Activated CD8-positive, alpha-beta T cell treated with anti-CD3 and anti-CD28 coated beads for 36 hours (primary cell): Measurements from ENCODE around the gene CNTNAP2. TPM values are rescaled to one million over a fixed set of nuclear protein-coding genes. Genes with fewer than 3 reads are reported as not detected.

Source experiments
- ATAC-seq: fragments of 200-7000 bp; cut with Tn5 transposase; one replicate; pipeline ENCODE4 v1.10.0; 2021; ENCODE audit warnings: mild to moderate bottlenecking, moderate library complexity
- CTCF ChIA-PET: fragments of 350-600 bp; sonication (Branson Sonifier 250); formaldehyde crosslinking; loops from one replicate; lab custom pipeline; 2021; ENCODE audit warnings: antibody characterized with exemption; lab: Charles Lee
- POLR2A ChIA-PET: fragments of 350-600 bp; sonication (Branson Sonifier 250); formaldehyde crosslinking; loops from one replicate; lab custom pipeline; 2021; ENCODE audit warnings: antibody characterized with exemption; lab: Charles Lee
- DNase-seq: peaks from one replicate; pipeline ENCODE4 v3.0.0-alpha.2; 2020
- H3K27ac Mint-ChIP-seq: one replicate; pipeline ENCODE4 v1.8.0; 2021; ENCODE audit warnings: mild to moderate bottlenecking, mixed read lengths
- H3K27me3 Mint-ChIP-seq: one replicate; pipeline ENCODE4 v1.8.0; 2021; ENCODE audit warnings: mixed read lengths
- H3K36me3 Mint-ChIP-seq: one replicate; pipeline ENCODE4 v1.8.0; 2021; ENCODE audit warnings: low read depth, mixed read lengths
- H3K4me1 Mint-ChIP-seq: one replicate; pipeline ENCODE4 v1.8.0; 2021; ENCODE audit warnings: low read depth, mixed read lengths
- H3K4me3 Mint-ChIP-seq: one replicate; pipeline ENCODE4 v1.8.0; 2021; ENCODE audit warnings: mild to moderate bottlenecking, moderate library complexity, mixed read lengths
- H3K9me3 Mint-ChIP-seq: one replicate; pipeline ENCODE4 v1.8.0; 2021; ENCODE audit warnings: mixed read lengths
- CTCF ChIP-seq: fragments of 200-600 bp; IDR thresholded peaks from one replicate; pipeline ENCODE4 v1.8.0; 2022; ENCODE audit warnings: antibody characterized with exemption, mild to moderate bottlenecking
- intact Hi-C: fragments of 100-400 bp; cut with micrococcal nuclease; formaldehyde crosslinking; loops from one replicate; pipeline ENCODE4 v1.10.0; 2022
- total RNA-seq, 2 experiments: library from RNA; stranded (reverse); gene quantifications; one replicate each; pipeline ENCODE4 v1.2.3, GENCODE V29; 2021

The CNTNAP2 gene
- total RNA-seq, 2 experiments from 2014 or later, result not detected

GRCh38 chr7:148014541-148014940 is 1897.9 kb downstream of the CNTNAP2 start:
- no peak for TF ChIP-seq CTCF
- ChIA-PET CTCF (no interaction called here), POLR2A (no interaction called here)
- H3K27ac Mint-ChIP-seq, result no peak overlapping the region
- DNase-seq, result no peak
- no peaks in the 10 kb centered on the region for H3K9me3 Mint-ChIP-seq
- ATAC-seq, result no peak
- intact Hi-C loops, result no loop called here
- H3K36me3 Mint-ChIP-seq, result no peaks in the 10 kb centered on the region
- no peaks in the 10 kb centered on the region for H3K4me1 Mint-ChIP-seq
- H3K4me3 Mint-ChIP-seq, result no peak overlapping the region
- peaks cover 2% of the 10 kb centered on the region for H3K27me3 Mint-ChIP-seq

- H3K4me3 Mint-ChIP-seq, result no peak overlapping the region
- DNase-seq (no peak), ATAC-seq (no peak)
- CTCF ChIA-PET, result no interaction called here
- intact Hi-C loops, result no loop called here
- H3K36me3 Mint-ChIP-seq, result no peaks in the 10 kb centered on the region
- H3K27ac Mint-ChIP-seq, result no peak overlapping the region
- H3K9me3 Mint-ChIP-seq, result no peaks in the 10 kb centered on the region
- H3K4me1 Mint-ChIP-seq, result no peaks in the 10 kb centered on the region
- TF ChIP-seq CTCF, result no peak
- POLR2A ChIA-PET, result interaction anchor here (0.8 kb wide), 1 partner anchor 236 kb away, joined by 3 read pairs; no protein-coding TSS in a partner anchor
- H3K27me3 Mint-ChIP-seq, result peaks cover 2% of the 10 kb centered on the region
These were observed 1900.5 kb downstream of the CNTNAP2 start for GRCh38 chr7:148017126-148017525.

- no peak for DNase-seq
- Mint-ChIP-seq H3K27me3 (no peaks in the 10 kb centered on the region), H3K4me3 (no peak overlapping the region), H3K36me3 (no peaks in the 10 kb centered on the region), H3K27ac (no peak overlapping the region), H3K4me1 (no peaks in the 10 kb centered on the region), H3K9me3 (no peaks in the 10 kb centered on the region)
- ATAC-seq, result no peak
- intact Hi-C loops, result no loop called here
- POLR2A ChIA-PET, result no interaction called here
- CTCF ChIA-PET, result no interaction called here
- no peak for TF ChIP-seq CTCF
These were observed 1904.1 kb downstream of the CNTNAP2 start for GRCh38 chr7:148020679-148021078.

DNA sequence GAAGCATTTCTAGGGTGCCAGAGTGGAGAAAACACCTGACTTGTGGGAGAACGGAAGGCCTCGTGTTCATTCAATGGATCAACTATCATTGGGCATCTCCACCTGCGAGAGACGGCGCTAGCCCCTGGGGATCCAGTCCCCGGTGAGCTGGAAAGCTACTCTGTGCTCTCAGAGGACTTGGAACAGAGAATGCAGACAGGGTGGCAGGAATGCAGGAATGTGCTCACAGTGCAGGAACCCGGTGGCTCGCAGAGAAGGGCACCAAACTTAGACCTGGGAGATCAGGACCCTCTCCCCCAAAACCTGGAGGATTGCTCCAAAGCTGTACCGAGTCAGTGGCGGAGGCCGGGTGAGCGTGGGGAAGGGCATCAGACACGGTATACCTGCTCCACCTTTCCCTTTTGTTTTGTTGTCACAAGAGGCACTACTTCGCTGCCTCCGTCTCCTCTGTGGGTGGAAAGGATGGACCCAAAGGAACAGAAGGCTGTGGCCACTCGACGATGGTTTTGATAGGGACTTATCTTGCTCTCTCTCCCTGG is 1905.0 kb downstream of the CNTNAP2 start:
- Mint-ChIP-seq H3K4me3 (no peak overlapping the region), H3K27ac (no peak overlapping the region), H3K9me3 (no peaks in the 10 kb centered on the region), H3K27me3 (no peaks in the 10 kb centered on the region), H3K4me1 (no peaks in the 10 kb centered on the region), H3K36me3 (no peaks in the 10 kb centered on the region)
- intact Hi-C loops, result no loop called here
- ChIA-PET CTCF (no interaction called here), POLR2A (no interaction called here)
- TF ChIP-seq CTCF, result no peak
- DNase-seq, result no peak
- ATAC-seq, result no peak

DNA sequence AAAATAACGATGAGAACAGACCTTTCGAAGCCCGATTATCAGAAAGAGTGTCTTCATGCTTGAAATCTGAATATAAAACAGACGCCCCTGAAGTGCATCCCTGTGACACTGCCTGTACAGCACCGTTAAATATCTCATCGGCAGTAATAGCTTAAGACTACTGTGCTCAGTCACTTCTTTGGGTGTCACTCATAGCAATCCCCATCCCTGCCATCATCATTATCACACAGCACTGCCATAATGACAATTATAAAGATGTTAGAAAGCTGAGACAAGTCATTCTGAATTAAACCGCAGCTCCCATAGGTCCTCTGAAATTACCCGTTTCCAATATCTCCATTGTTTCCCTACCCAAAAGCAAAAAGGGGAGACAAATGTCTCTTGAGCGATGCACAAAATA is 1906.2 kb downstream of the CNTNAP2 start:
- ChIA-PET CTCF (no interaction called here), POLR2A (no interaction called here)
- Mint-ChIP-seq H3K4me1 (no peaks in the 10 kb centered on the region), H3K36me3 (no peaks in the 10 kb centered on the region), H3K4me3 (no peak overlapping the region), H3K27me3 (no peaks in the 10 kb centered on the region), H3K27ac (no peak overlapping the region), H3K9me3 (no peaks in the 10 kb centered on the region)
- ATAC-seq, result no peak
- no peak for TF ChIP-seq CTCF
- no peak for DNase-seq
- intact Hi-C loops, result no loop called here
